ENCODE results near the gene CACNA1H.
"Not testable (repeated sequence)": the region's sequence is repeated elsewhere in the genome, so short reads cannot be mapped to it uniquely, and the experiment has no call there.

Gene CACNA1H

GRCh38 chr16:1175566-1176279 lies 22.8 kb downstream of the CACNA1H start:
- no peak for DNase-seq (ENCODE audit: low read depth in 2 of 2)

GRCh38 chr16:1176280-1176897 lies 23.5 kb downstream of the CACNA1H start:
- no peak for DNase-seq (ENCODE audit: low read depth in 2 of 2)

- DNase-seq (ENCODE audit: low read depth in 2 of 2) = no peak
Measured at GRCh38 chr16:1177053-1177452, 24.1 kb downstream of the CACNA1H start.

- no peak for DNase-seq (ENCODE audit: low read depth in 2 of 2)
Measured at GRCh38 chr16:1177750-1178149, 24.8 kb downstream of the CACNA1H start.

- DNase-seq (ENCODE audit: low read depth in 2 of 2) = no peak
Measured at GRCh38 chr16:1178295-1178910, 25.5 kb downstream of the CACNA1H start.

- no peak for DNase-seq (ENCODE audit: low read depth in 2 of 2)
Measured at GRCh38 chr16:1180549-1181403, 27.9 kb downstream of the CACNA1H start.

- no peak for DNase-seq (ENCODE audit: low read depth in 2 of 2)
Measured at GRCh38 chr16:1181404-1182315, 28.8 kb downstream of the CACNA1H start.

GRCh38 chr16:1182316-1182671 lies 29.4 kb downstream of the CACNA1H start:
- no peak for DNase-seq (ENCODE audit: low read depth in 2 of 2)

- DNase-seq (ENCODE audit: low read depth in 2 of 2) = no peak
Measured at GRCh38 chr16:1182950-1183907, 30.3 kb downstream of the CACNA1H start.

GRCh38 chr16:1184156-1184868 lies 31.4 kb downstream of the CACNA1H start:
- DNase-seq (ENCODE audit: low read depth in 2 of 2) = no peak

GRCh38 chr16:1184980-1185379 lies 32.1 kb downstream of the CACNA1H start:
- DNase-seq (ENCODE audit: low read depth in 2 of 2) = no peak

- not testable (repeated sequence) for DNase-seq (ENCODE audit: low read depth in 2 of 2)
Measured at GRCh38 chr16:1185460-1186207, 32.7 kb downstream of the CACNA1H start.

GRCh38 chr16:1188432-1189189 lies 35.7 kb downstream of the CACNA1H start:
- DNase-seq (ENCODE audit: low read depth in 2 of 2) = no peak

GRCh38 chr16:1189455-1189854 lies 36.5 kb downstream of the CACNA1H start:
- DNase-seq (ENCODE audit: low read depth in 2 of 2) = no peak

- not testable (repeated sequence) for DNase-seq (ENCODE audit: low read depth in 2 of 2)
Measured at GRCh38 chr16:1190789-1191188, 37.9 kb downstream of the CACNA1H start.

GRCh38 chr16:1192384-1193073 lies 39.6 kb downstream of the CACNA1H start:
- DNase-seq (ENCODE audit: low read depth in 2 of 2) = no peak

GRCh38 chr16:1193143-1193824 lies 40.4 kb downstream of the CACNA1H start:
- DNase-seq (ENCODE audit: low read depth in 2 of 2) = no peak
